A549 treated with Mapracorat at 1 μM for 4 hours (cell line): ENCODE measurements around the gene EOGT. TPM values are rescaled to one million over a fixed set of nuclear protein-coding genes. Genes with fewer than 3 reads are reported as not detected.

Source experiments
- total RNA-seq: library from RNA; stranded (reverse); fragments of 200-300 nt; extraction: Qiagen RNA extraction; gene quantifications from 5 replicates; pipeline ENCODE4 v1.2.3, GENCODE V29; 2022

The EOGT gene
- 8.4 to 11.9 TPM (median 10.3 TPM) in 5 replicates for total RNA-seq

DNA sequence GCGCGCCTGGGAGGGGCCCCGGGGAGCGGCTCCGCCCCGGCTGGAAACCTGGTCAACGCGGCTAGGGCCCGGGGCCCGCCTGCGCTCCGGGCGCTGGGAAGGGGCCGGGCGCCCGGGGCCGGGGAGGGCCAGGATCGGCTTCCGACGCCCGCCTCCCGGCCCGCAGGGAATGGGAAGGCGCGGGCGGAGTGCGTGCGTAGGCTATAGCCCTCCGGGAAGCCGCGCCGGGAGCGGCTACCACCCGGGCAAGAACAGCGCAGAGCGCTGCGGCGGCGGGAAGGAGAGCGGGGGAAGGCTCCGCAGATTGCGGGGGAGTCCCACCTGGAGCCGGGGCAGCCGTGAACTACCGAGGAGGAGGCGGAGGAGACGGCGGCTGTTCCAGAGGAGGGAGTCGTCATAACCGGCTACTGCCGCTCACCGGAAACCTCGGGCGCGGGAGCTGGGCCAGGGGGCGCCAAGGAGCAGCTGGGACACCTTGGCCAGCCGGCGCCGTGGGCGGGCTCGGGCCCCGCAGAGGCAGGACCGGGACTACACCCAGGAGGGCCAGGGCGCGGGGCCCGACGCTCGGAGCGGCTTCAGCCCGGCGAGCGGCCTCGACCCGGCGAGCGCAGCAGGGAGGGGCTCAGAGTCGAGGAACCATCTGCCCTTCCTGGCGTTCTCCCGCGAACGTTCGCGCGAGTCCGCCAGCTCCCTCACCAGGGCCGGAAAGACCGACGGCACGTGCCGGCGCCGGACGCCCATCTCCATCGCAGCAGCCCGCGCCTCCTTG lies at the start of gene EOGT:
Gene EOGT, minus strand, starts transcription at position 432 of the 769 bp plus-strand sequence. CDS start 3,838 bp downstream, outside the sequence.

DNA sequence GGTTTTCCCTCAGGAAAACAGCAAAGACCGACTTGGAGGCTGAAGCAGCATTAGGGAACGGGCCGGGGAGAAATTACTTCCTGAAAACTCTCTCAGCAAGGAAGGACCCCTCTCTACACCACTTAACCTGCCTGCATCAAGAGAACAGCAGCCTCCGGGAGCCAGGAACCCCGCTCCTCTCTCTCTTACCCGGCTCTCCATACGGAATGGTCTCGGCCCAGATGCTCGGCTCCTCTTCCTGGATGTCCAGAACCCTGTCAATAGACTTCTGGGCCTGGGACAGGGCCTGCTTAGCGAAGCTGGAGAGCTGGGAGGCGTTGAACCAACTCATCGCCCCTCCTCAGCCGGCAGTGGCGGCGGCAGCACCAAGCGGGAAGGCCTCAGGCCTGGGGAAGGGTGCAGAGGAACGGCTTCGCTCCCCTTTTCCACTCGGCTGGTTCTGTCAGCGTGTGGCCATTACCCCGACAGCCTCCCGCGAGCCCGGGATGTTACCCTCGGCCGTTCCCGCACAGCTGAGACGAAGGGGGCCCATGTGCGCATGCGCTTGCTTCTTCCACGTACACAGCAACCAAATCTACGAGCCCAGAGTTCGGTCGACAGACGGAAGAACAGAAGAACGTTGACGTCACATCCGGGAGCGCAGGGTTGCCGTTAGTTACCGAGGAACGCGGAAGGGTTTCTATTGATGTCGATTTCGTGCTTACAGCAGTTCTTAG lies 38.4 kb upstream of the EOGT start, which contains the start of gene TMF1:
Gene TMF1, minus strand, starts transcription at position 578 of the 716 bp plus-strand sequence. Its CDS starts 247 bp downstream, at position 331.

Other genes with a start within 250 kb of the EOGT start
- not detected in 5 replicates for gene TAFA4, start 81.1 kb downstream of the EOGT start, total RNA-seq
- 10.8 to 17.6 TPM (median 14.8 TPM) in 5 replicates for gene TMF1, start 38.6 kb upstream of the EOGT start, total RNA-seq
- gene UBA3, start 66.7 kb upstream of the EOGT start, total RNA-seq = 20.1 to 26.7 TPM (median 25.9 TPM) in 5 replicates
- 80.8 to 88.8 TPM (median 83.6 TPM) in 5 replicates for gene ARL6IP5, start 71.3 kb upstream of the EOGT start, total RNA-seq
- gene LMOD3, start 108.9 kb upstream of the EOGT start, total RNA-seq = not detected in 5 replicates